GM19467 (cell line): ENCODE measurements around the gene CDC14A.
"Not testable (repeated sequence)": the region's sequence is repeated elsewhere in the genome, so short reads cannot be mapped to it uniquely, and the experiment has no call there.

Source experiments
- ATAC-seq: cut with Tn5 transposase; IDR thresholded peaks from one replicate; pipeline ENCODE4 v1.9.1; 2021; ENCODE audit warnings: mild to moderate bottlenecking, moderate library complexity; ENCODE audit not compliant: unreplicated experiment

Gene CDC14A

DNA sequence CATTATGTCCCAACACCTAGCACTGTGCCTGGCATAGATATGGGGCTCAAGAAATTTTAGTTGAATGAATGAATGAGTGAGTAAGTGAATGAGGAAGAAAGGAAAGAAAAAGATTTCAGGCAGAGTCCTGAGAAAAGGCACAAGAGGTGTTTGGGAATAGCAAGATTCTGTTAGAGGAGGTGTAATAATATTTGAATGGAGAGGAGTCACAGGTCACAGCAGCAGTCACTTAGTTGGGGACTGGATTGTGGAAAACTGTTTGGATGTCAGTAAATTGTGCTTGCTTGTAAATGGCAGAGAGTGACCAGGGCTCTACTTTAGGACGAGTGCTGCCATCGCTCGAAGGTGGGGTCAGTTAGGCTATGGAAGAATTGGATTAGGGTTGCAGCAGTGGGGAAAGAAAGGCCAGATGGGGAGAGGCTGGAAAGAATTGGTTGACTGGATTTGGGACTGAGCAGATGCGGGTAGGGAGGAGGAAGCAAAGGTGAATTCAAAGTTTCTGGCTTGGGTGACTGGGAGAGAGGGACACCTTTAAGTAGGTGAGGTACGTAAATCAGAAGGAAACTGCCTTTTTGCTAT, 9.3 kb downstream of the CDC14A start:
- ATAC-seq, result no peak

DNA sequence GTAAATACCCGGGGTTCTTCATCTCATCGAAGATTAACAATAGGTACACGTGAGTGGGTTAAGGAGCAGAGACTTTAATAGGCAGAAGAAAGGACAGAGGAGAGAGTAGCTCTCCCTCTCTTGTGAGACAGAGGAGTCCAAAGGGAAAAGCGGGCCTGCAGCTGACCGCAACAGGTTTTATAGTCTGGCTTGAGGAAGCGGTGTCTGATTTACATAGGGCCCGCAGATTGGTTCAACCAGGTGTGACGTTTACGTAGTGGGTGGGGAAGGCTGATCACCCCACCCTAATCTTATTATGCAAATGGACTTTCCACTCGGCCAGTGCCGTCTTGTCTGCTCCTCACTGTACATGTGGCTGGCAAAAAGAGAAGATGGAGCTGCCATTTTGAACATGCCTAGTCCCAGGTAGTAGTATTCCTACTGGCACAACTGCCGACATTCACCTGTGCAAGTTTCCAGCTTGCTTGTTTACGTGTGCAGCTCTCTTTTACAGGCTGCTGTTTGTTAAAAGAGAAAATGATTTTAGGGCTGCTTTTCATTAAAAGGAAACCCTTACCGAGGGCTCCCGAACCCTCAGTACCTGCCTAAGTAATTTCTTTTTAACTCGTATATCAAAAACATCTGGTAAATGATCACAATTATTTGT, 10.6 kb downstream of the CDC14A start:
- ATAC-seq, result no peak

DNA sequence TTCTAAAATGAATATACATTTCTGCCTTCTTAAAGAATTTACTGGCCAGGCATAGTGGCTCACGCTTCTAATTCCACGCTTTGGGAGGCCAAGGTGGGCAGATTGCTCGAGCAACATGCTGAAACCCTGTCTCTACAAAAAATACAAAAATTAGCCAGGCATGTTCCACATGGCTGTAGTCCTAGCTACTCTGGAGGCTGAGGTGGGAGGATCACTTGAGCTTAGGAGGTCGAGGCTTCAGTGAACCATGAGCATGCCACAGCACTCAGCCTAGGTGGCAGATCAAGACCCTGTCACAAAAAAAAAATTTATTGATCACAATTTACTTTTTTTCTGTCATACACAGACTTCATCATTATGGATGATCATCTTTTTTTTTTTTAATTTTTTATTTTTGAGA, 11.5 kb downstream of the CDC14A start:
- ATAC-seq, result no peak

DNA sequence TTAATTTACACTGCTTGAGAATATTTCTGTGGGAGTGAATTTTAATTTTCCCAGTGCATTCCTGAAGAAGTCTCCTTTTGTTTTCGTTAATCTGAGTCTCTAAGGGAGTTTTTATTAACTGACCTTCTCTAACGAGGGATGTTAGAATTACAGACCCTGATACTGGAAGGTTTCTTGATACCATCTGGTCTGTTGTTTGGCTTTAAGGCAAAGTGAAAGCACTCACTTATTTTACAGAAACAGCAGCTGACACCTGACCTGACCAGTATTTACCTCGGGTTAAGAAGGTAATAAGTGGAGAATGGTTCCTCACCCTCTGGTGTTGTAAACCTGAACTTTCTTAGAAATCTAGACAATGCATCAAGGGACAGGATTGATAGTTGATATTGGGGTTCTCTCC, 12.4 kb downstream of the CDC14A start:
- no peak for ATAC-seq

DNA sequence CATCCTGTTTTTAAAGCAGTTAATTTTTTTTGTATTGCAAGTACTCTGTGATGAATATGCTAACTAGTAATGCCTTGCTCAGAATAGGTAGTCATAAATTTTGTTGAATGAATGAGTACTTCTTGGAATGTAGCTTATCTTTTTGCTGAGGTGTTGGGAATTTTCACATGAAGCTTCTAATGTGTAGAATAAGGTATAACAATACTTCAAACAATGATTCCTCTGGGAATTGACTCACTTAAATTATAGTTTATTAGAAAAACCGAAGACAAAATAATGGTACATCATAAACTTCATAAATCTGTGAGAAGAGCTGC, 13.9 kb downstream of the CDC14A start:
- no peak for ATAC-seq

DNA sequence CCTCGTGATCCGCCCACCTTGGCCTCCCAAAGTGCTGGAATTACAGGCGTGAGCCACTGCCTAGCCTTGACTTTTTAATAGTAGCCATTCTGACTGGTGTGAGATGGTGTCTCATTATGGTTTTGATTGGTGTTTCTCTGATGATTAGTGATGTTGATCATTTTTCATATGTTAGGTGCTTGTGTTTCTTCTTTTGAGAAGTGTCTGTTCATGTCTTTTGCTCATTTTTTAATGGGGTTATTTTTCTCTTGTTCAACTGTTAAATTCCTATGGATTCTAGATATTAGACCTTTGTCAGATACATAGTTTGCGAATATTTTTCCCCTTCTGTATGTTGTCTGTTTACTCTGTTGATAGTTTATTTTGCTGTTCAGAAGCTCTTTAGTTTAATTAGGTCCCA, 17.0 kb downstream of the CDC14A start:
- not testable (repeated sequence) for ATAC-seq

DNA sequence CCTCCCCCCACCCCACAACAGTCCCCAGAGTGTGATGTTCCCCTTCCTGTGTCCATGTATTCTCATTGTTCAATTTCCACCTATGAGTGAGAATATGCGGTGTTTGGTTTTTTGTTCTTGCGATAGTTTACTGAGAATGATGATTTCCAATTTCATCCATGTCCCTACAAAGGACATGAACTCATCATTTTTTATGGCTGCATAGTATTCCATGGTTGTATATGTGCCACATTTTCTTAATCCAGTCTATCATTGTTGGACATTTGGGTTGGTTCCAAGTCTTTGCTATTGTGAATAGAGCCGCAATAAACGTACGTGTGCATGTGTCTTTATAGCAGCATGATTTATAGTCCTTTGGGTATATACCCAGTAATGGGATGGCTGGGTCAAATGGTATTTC, 21.6 kb downstream of the CDC14A start:
- not testable (repeated sequence) for ATAC-seq

DNA sequence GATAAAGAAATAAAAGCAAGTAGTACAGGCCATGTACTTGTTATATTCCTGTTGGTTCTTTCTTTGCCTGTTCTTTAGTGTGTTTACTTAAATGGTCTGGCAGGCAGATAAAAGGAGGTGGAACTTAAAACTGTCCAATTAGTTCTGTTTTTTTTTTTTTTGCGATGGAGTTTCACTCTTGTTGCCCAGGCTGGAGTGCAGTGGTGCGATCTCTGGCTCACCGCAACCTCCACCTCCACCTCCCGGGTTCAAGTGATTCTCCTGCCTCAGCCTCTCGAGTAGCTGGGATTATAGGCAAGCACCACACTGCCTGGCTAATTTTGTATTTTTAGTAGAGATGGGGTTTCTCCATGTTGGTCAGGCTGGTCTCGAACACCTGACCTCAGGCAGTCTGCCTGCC, 24.6 kb downstream of the CDC14A start:
- not testable (repeated sequence) for ATAC-seq

DNA sequence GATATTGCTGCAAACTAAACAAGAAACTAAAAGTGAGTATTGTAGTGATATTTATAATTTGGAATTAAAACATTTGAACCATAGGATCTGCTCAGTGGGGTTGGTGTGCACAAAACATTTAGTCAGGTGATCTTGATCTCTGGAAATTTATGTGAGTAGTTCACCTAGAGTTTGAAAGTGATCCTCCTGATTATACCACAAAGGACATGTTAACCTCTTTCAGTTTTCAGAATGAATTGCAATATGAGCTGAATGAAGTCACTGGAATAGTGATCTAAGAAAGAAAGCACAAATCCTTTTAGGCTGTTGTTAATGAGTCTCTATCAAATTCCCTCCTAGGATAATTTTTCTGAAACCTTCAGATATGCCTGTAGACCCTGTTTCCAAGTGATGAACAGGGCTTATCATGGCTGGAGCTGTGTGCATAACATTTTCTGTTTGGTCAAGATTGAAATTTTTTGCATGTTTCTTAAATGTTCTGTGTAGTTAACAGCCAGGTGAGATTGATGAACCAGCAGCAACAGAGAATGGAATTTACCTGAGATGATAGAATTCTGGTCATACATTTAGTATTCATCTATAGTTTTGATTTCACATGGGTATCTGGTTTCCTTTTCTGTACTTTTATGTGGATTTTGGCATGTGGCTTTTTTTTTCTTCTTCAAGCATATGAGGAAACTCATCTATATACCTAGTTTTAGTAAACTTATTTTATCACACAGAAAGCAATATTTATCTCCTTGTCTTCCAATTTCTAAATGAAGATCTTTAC, 25.5 kb downstream of the CDC14A start:
- ATAC-seq, result peak; percentile 75

DNA sequence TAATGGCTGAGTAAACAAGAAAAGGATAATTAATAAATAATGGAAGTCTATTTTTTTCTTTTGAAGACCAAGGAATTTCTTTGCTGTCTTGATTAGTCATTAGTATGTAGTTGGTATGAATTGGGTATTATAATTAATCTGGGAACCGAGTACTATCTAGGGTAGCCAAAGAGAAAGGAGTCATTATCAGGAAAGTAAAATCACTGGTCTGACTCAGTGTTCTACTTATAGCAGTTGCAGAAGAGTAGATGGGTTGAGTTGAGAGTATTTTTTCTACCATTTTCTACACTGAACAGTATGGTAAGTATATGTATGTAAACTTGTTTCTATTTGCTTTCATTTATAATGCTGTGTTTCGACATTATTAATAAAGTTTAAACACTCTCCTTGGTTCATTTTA, 26.6 kb downstream of the CDC14A start:
- no peak for ATAC-seq

DNA sequence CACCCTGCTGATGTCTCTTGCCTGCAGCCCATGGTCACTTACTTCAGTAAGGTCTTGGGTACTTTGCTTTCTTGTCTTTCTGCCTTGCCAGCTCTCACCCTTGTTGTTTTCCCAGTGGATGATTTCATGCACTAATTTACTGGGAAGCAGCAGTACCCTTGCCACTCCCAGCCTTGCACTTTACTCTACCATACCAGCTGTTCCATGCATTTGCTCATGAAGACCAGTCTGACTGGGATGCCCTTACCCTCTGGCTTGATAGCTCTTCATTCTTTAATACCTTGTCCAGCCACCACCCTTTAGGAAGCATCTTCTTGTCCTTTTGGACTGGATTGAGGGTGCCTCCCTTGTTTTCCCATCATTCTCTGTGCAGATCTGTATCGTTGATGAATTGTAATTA, 28.3 kb downstream of the CDC14A start:
- ATAC-seq, result no peak

DNA sequence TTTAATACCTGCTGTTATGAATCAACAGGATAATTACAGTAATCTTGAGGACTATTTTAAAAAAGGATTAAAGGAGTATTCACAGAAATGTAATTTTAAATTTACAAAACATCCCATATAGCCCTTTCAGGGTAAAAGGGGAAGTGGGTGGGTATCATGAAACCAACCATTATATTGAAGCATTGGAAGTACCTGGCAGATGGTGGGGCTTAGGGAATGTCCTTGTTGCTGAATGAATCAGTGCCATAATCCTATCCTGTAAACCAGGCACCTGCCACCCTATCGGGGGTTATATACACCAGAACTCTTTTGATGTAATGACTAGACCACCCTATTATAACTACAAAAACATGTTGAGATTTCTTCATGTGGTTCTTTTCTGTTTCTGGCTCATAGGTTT, 30.4 kb downstream of the CDC14A start:
- no peak for ATAC-seq

DNA sequence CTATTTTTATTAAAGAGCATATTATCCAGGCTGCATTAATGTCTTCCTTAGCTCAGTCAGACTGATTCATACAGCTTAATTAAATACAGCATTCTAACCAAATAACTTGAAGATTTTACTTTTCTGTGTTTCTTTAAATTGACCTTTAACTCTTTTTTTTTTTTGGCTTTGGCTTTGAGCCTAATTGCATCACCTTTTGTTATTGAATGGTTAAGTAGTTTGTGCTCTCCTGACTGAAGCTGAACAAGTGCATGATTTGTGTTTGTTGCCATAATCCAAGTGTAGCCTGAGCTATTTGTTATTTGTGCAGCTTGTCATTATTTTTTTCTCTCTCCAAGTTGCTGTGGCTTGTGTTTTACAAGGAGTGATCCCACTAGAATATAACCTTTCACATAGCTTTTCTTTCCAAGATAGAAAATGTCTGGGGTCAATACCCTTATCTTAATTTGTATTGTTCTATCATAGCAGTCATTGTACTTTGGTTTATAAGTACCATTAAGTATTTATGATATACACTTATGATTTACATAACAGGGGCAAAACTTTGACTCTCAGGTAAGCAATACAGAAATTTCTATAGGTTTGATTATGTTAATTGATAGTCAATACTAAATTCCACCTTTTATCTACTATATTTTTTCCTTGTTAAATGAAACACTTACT, 31.6 kb downstream of the CDC14A start:
- ATAC-seq, result no peak

DNA sequence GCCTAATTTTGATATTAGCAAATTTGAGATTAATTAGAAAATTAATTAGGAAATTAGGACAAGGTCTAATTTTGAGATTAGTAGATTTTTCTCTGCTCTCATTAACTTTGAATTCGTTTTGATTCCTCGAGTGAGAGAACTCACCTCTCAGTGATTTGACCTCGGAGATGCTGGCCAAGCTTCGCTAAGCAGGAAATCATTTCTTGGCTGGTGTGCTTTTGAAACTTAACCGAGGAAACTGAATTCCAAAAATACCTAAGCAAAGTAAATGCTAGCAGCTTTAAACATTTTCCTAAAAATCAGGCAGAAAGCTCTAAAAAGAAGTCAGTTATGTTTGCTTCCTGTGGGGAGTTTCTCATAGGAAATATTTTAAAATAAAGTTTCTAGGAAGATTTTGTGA, 34.9 kb downstream of the CDC14A start:
- ATAC-seq, result no peak

DNA sequence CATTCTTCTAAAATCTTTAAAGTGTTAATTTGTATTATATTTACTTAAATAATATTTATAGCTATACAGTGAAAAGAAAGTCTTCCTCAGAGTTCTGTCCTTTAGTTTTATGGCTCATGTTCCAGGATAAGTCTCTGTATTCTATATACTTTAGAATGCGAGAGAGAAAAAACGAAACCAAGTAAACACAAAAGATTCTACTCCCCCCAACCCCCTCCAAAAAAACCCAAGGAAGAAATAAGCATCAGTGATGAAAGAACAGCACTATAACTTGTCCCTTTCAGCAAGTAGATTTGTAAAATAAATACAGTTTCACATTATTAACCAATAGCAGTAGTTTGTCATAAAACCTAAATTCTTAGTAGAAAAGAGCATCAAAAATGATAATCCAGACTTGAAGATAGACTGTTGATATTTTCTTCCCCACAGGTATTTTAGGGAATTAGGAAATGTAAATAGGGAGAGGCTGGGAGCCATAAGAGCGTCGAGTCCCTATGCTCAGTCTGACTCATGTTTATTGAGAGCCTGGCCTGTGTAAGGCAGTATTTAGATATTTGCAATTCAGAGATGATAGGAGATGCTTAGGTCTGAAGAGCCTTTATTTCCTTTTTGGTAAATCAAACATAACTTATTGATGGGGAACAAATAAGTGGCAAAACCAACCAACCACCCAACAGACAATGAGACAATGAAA, 35.5 kb downstream of the CDC14A start:
- no peak for ATAC-seq

DNA sequence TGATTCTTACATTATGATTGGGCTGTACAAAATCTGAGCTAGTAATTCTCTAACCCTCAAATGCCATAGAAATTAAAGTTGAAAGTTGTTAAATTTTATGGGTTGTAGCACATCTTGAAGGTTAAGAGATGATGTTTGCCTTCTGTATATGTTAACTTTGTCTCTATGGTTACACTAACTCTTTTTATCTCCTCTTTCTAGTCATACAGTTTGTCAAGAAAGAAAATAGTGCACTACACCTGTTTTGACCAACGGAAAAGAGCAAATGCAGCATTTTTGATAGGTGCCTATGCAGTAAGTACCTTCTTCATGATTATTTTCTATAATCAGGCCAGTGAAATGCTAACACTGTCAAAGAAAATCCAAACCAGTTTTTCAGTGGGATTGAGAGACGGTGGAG, 38.2 kb downstream of the CDC14A start:
- ATAC-seq, result no peak

DNA sequence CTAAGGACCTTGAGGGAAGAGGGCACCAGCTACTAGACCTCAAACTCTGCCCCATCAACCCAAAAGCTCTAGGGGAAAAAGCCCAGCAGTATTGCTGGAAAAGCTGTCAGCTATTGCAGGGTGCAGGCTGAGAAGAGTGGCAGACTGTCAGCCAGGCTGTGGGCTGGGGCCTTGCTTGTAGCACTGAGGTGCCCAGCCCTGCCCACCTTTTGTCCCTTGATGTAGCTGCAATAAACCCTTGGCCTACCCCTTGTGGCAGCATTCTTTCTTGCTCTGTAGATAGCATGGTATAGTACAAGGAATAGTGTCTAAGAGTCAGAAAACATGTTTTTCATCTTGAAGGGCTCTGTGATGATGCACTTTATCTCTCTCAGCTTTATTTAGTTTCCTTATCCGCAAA, 39.4 kb downstream of the CDC14A start:
- ATAC-seq, result no peak

DNA sequence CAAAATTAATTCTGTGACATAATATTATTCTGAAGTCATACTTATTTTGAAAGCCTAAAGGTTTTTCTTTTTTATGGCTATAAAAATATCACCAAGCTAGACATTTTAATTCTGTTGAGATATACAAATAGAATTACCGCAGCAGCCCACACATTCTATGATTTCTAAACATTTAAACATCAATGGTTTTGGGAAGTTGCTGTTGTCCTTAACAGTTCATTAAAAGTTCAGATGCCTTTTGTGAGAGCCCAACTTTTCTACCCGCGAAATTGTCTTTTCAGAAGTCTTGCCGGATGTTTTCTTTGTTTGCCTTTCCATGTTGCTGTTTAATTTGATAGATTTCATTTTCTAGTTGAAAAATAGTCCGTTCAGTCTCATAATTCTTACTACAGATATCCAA, 40.5 kb downstream of the CDC14A start:
- ATAC-seq, result no peak

DNA sequence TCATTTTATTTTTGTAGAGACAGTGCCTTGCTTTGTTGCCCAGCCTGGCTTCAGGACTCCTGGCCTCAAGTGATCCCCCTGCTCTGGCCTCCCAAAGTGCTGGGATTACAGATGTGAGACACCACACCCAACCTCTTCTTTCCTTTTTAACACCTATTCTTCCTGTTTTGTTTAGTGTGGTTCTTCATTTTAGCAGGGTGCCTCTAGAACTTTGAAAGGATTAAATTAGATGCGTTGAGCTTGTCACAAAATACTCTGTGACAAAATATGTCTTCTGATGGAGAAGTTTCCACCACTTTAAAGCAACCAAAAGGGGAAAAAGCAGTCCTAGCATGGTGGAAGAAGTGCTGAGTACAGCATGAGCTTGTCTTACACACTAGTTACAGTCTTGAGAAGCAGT, 42.0 kb downstream of the CDC14A start:
- ATAC-seq, result no peak

DNA sequence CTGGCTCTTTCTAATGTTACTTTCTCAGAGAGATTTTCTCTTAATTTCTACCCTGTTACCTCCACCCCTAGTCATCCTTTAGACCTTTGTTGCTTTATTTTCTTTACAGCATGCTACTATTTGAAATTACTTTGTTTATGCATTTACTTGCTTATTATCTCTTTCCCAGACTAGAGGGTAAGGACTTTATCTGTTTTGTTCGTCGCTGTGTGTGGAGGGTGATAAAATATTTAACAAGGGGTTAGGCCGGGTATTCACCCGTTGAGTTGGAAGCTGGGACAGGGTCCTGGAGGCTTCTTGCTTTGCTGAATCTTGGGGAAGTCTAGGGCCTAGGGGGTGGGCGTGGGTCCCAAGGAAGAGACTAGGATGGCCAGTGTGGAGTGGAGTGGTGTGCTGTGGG, 43.6 kb downstream of the CDC14A start:
- no peak for ATAC-seq

DNA sequence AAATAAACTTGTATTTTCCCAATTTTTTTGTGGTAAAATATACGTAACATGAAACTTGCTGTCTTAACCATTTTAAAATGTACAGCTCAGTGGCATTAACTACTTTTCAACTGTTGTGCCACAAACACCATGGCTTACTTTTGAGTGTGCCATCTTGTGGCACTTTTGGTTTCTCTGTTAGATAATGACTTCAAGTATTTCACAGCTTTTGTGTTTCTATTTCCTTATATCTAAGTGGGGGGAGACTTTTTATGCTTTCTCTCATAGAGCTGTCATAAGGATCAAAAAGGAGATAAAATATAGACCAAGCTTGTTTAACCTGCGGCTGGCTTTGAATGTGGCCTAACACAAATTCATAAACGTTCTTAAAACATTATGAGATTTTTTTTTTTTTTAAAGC, 44.3 kb downstream of the CDC14A start:
- no peak for ATAC-seq
